Neural crest cell (in vitro differentiated cells): ENCODE measurements around the gene FARSA. TPM values are rescaled to one million over a fixed set of nuclear protein-coding genes. Genes with fewer than 3 reads are reported as not detected.

Experiments
- DNase-seq: peaks from one replicate; pipeline ENCODE4 v3.0.0; 2021; ENCODE audit warnings: low read depth, mixed read lengths, low spot score
- H3K27ac Mint-ChIP-seq: one replicate; pipeline ENCODE4 v1.8.0; 2021; ENCODE audit warnings: mild to moderate bottlenecking, mixed read lengths; ENCODE audit not compliant: unreplicated experiment
- H3K27me3 Mint-ChIP-seq: 2 replicates; pipeline ENCODE4 v1.8.0; 2021; ENCODE audit warnings: low read depth, mild to moderate bottlenecking, mixed read lengths
- H3K36me3 Mint-ChIP-seq: 2 replicates; pipeline ENCODE4 v1.8.0; 2021; ENCODE audit warnings: low read depth, mild to moderate bottlenecking, mixed read lengths
- H3K4me1 Mint-ChIP-seq: 2 replicates; pipeline ENCODE4 v1.8.0; 2021; ENCODE audit warnings: mixed read lengths
- H3K4me3 Mint-ChIP-seq: one replicate; pipeline ENCODE4 v1.8.0; 2021; ENCODE audit warnings: mild to moderate bottlenecking, mixed read lengths
- H3K9me3 Mint-ChIP-seq: 2 replicates; pipeline ENCODE4 v1.8.0; 2021; ENCODE audit warnings: mixed read lengths
- CTCF ChIP-seq: fragments of 200-600 bp; sonication (generic); conservative IDR thresholded peaks from 2 replicates; pipeline ENCODE4 v1.5.0; 2021; ENCODE audit warnings: antibody characterized with exemption, mild to moderate bottlenecking
- total RNA-seq: library from RNA; stranded (reverse); gene quantifications from 2 replicates; pipeline ENCODE4 v1.2.1, GENCODE V29; 2021

The FARSA gene
- total RNA-seq, 1 donor from 2014 or later: 83.1 TPM

- no peak for DNase-seq
- Mint-ChIP-seq H3K36me3 (peaks cover 21% of the 10 kb centered on the region), H3K4me3 (peak overlapping the region; percentile 85), H3K27me3 (peaks cover 6% of the 10 kb centered on the region), H3K27ac (no peak overlapping the region), H3K9me3 (no peaks in the 10 kb centered on the region), H3K4me1 (peaks cover 46% of the 10 kb centered on the region)
- TF ChIP-seq CTCF: no peak
Observed at GRCh38 chr19:12935071-12935470, 1.6 kb upstream of the FARSA start.

GRCh38 chr19:12932392-12933286, 872 bp downstream of the FARSA start:
- H3K27ac Mint-ChIP-seq: peak overlapping the region; percentile 97
- H3K36me3 Mint-ChIP-seq: peaks cover 12% of the 10 kb centered on the region
- H3K4me3 Mint-ChIP-seq: peak overlapping the region; percentile 99
- TF ChIP-seq CTCF: no peak
- no peak for DNase-seq
- no peaks in the 10 kb centered on the region for H3K9me3 Mint-ChIP-seq
- H3K4me1 Mint-ChIP-seq: peaks cover 23% of the 10 kb centered on the region
- no peaks in the 10 kb centered on the region for H3K27me3 Mint-ChIP-seq

- no peak for DNase-seq
- no peaks in the 10 kb centered on the region for H3K9me3 Mint-ChIP-seq
- peaks cover 17% of the 10 kb centered on the region for H3K36me3 Mint-ChIP-seq
- H3K27me3 Mint-ChIP-seq: no peaks in the 10 kb centered on the region
- H3K4me1 Mint-ChIP-seq: peaks cover 18% of the 10 kb centered on the region
- TF ChIP-seq CTCF: no peak
- H3K27ac Mint-ChIP-seq: no peak overlapping the region
- H3K4me3 Mint-ChIP-seq: peak overlapping the region; percentile 27
Observed at GRCh38 chr19:12930002-12930645, 3.4 kb downstream of the FARSA start.

GRCh38 chr19:12924621-12925310, 8.7 kb downstream of the FARSA start:
- H3K4me3 Mint-ChIP-seq: no peak overlapping the region
- H3K9me3 Mint-ChIP-seq: no peaks in the 10 kb centered on the region
- H3K27me3 Mint-ChIP-seq: no peaks in the 10 kb centered on the region
- TF ChIP-seq CTCF: no peak
- no peak for DNase-seq
- no peak overlapping the region for H3K27ac Mint-ChIP-seq
- H3K36me3 Mint-ChIP-seq: peaks cover 22% of the 10 kb centered on the region
- peaks cover 5% of the 10 kb centered on the region for H3K4me1 Mint-ChIP-seq

- Mint-ChIP-seq H3K4me3 (no peak overlapping the region), H3K27me3 (peaks cover 4% of the 10 kb centered on the region), H3K36me3 (peaks cover 12% of the 10 kb centered on the region), H3K27ac (no peak overlapping the region), H3K9me3 (no peaks in the 10 kb centered on the region), H3K4me1 (peaks cover 5% of the 10 kb centered on the region)
- no peak for DNase-seq
- no peak for TF ChIP-seq CTCF
Observed at GRCh38 chr19:12922959-12923358, 10.6 kb downstream of the FARSA start.
